ENCODE results near the gene SLC2A4.

SLC2A4 gene

GRCh38 chr17:7254511-7254910 lies 27.0 kb upstream of the SLC2A4 start:
- no peak for DNase-seq (ENCODE audit: low read depth in 2 of 2)
- H3K4me3 ChIP-seq (replicated peaks in 1 of 2; ENCODE audit: low read depth in 2 of 2, low read length in 2 of 2), result no peak overlapping the region
- no peak for TF ChIP-seq CTCF (IDR thresholded peaks at IDR 0.05; ENCODE audit: low read depth, low read length)

- no peak for DNase-seq (ENCODE audit: low read depth in 2 of 2)
- H3K4me3 ChIP-seq (replicated peaks in 1 of 2; ENCODE audit: low read depth in 2 of 2, low read length in 2 of 2), result no peak overlapping the region
- TF ChIP-seq CTCF (IDR thresholded peaks at IDR 0.05; ENCODE audit: low read depth, low read length), result no peak
These were observed 24.6 kb upstream of the SLC2A4 start for GRCh38 chr17:7256766-7257456.

- DNase-seq (ENCODE audit: low read depth in 2 of 2), result peak; percentile 41 to 73
- H3K4me3 ChIP-seq (replicated peaks in 1 of 2; ENCODE audit: low read depth in 2 of 2, low read length in 2 of 2), result no peak overlapping the region
These were observed 22.6 kb upstream of the SLC2A4 start for GRCh38 chr17:7258731-7259554.

GRCh38 chr17:7259555-7259889 lies 22.0 kb upstream of the SLC2A4 start:
- DNase-seq (ENCODE audit: low read depth in 2 of 2), result no peak
- no peak for TF ChIP-seq CTCF (IDR thresholded peaks at IDR 0.05; ENCODE audit: low read depth, low read length)
- no peak overlapping the region for H3K4me3 ChIP-seq (replicated peaks in 1 of 2; ENCODE audit: low read depth in 2 of 2, low read length in 2 of 2)

More at GRCh38 chr17:7258731-7259554, 22.6 kb upstream of the SLC2A4 start:
- no peak for TF ChIP-seq CTCF (IDR thresholded peaks at IDR 0.05; ENCODE audit: low read depth, low read length)

GRCh38 chr17:7260151-7260550 lies 21.4 kb upstream of the SLC2A4 start:
- H3K4me3 ChIP-seq (replicated peaks in 1 of 2; ENCODE audit: low read depth in 2 of 2, low read length in 2 of 2), result no peak overlapping the region
- DNase-seq (ENCODE audit: low read depth in 2 of 2), result no peak
- no peak for TF ChIP-seq CTCF (IDR thresholded peaks at IDR 0.05; ENCODE audit: low read depth, low read length)

GRCh38 chr17:7260651-7261378 lies 20.7 kb upstream of the SLC2A4 start:
- peak overlapping the region; percentile 35 to 36 for H3K4me3 ChIP-seq (replicated peaks in 1 of 2; ENCODE audit: low read depth in 2 of 2, low read length in 2 of 2)
- TF ChIP-seq CTCF (IDR thresholded peaks at IDR 0.05; ENCODE audit: low read depth, low read length), result no peak
- no peak for DNase-seq (ENCODE audit: low read depth in 2 of 2)

All from cardiac fibroblast (primary cell).